ENCODE measurements around the gene PDE4B. TPM values are rescaled to one million over a fixed set of nuclear protein-coding genes. Genes with fewer than 3 reads are reported as not detected.

Gene PDE4B
- total RNA-seq, 1 donor from 2014 or later, result 7.2 TPM

- Mint-ChIP-seq H3K27ac (ENCODE audit: unreplicated experiment) (no peak overlapping the region), H3K4me1 (ENCODE audit: low read depth, unreplicated experiment) (peaks cover 11% of the 10 kb centered on the region), H3K4me3 (ENCODE audit: unreplicated experiment) (no peak overlapping the region), H3K36me3 (ENCODE audit: unreplicated experiment) (no peaks in the 10 kb centered on the region), H3K27me3 (ENCODE audit: unreplicated experiment) (no peaks in the 10 kb centered on the region), H3K9me3 (ENCODE audit: unreplicated experiment) (peaks cover 3% of the 10 kb centered on the region)
- no peak for TF ChIP-seq CTCF (IDR thresholded peaks at IDR 0.05; ENCODE audit: partially characterized antibody, unreplicated experiment)
- no peak for DNase-seq
Measured at GRCh38 chr1:65820983-65821382, 28.3 kb downstream of the PDE4B start.

- H3K27me3 Mint-ChIP-seq (ENCODE audit: unreplicated experiment), result no peaks in the 10 kb centered on the region
- H3K4me3 Mint-ChIP-seq (ENCODE audit: unreplicated experiment), result no peak overlapping the region
- H3K9me3 Mint-ChIP-seq (ENCODE audit: unreplicated experiment), result peaks cover 3% of the 10 kb centered on the region
- TF ChIP-seq CTCF (IDR thresholded peaks at IDR 0.05; ENCODE audit: partially characterized antibody, unreplicated experiment), result no peak
- no peak overlapping the region for H3K27ac Mint-ChIP-seq (ENCODE audit: unreplicated experiment)
- no peaks in the 10 kb centered on the region for H3K36me3 Mint-ChIP-seq (ENCODE audit: unreplicated experiment)
- peaks cover 10% of the 10 kb centered on the region for H3K4me1 Mint-ChIP-seq (ENCODE audit: low read depth, unreplicated experiment)
- no peak for DNase-seq
Measured at GRCh38 chr1:65821386-65821785, 28.7 kb downstream of the PDE4B start.

- Mint-ChIP-seq H3K9me3 (ENCODE audit: unreplicated experiment) (peaks cover 5% of the 10 kb centered on the region), H3K4me1 (ENCODE audit: low read depth, unreplicated experiment) (no peaks in the 10 kb centered on the region), H3K4me3 (ENCODE audit: unreplicated experiment) (no peak overlapping the region), H3K27ac (ENCODE audit: unreplicated experiment) (no peak overlapping the region), H3K36me3 (ENCODE audit: unreplicated experiment) (no peaks in the 10 kb centered on the region), H3K27me3 (ENCODE audit: unreplicated experiment) (no peaks in the 10 kb centered on the region)
- no peak for DNase-seq
- no peak for TF ChIP-seq CTCF (IDR thresholded peaks at IDR 0.05; ENCODE audit: partially characterized antibody, unreplicated experiment)
Measured at GRCh38 chr1:65824103-65824502, 31.4 kb downstream of the PDE4B start.

GRCh38 chr1:65825741-65826140 is 33.0 kb downstream of the PDE4B start:
- TF ChIP-seq CTCF (IDR thresholded peaks at IDR 0.05; ENCODE audit: partially characterized antibody, unreplicated experiment), result no peak
- Mint-ChIP-seq H3K4me1 (ENCODE audit: low read depth, unreplicated experiment) (no peaks in the 10 kb centered on the region), H3K27ac (ENCODE audit: unreplicated experiment) (no peak overlapping the region), H3K27me3 (ENCODE audit: unreplicated experiment) (no peaks in the 10 kb centered on the region), H3K36me3 (ENCODE audit: unreplicated experiment) (no peaks in the 10 kb centered on the region), H3K4me3 (ENCODE audit: unreplicated experiment) (no peak overlapping the region), H3K9me3 (ENCODE audit: unreplicated experiment) (peaks cover 5% of the 10 kb centered on the region)
- DNase-seq, result no peak

GRCh38 chr1:65826782-65827181 is 34.1 kb downstream of the PDE4B start:
- no peak for TF ChIP-seq CTCF (IDR thresholded peaks at IDR 0.05; ENCODE audit: partially characterized antibody, unreplicated experiment)
- H3K36me3 Mint-ChIP-seq (ENCODE audit: unreplicated experiment), result no peaks in the 10 kb centered on the region
- peaks cover 5% of the 10 kb centered on the region for H3K9me3 Mint-ChIP-seq (ENCODE audit: unreplicated experiment)
- no peak for DNase-seq
- H3K4me3 Mint-ChIP-seq (ENCODE audit: unreplicated experiment), result no peak overlapping the region
- no peak overlapping the region for H3K27ac Mint-ChIP-seq (ENCODE audit: unreplicated experiment)
- H3K27me3 Mint-ChIP-seq (ENCODE audit: unreplicated experiment), result no peaks in the 10 kb centered on the region
- H3K4me1 Mint-ChIP-seq (ENCODE audit: low read depth, unreplicated experiment), result no peaks in the 10 kb centered on the region

Data from glutamatergic neuron (in vitro differentiated cells).